WERI-Rb-1 (cell line): ENCODE measurements around the gene HES2.

Experiments
- DNase-seq: peaks from one replicate; pipeline ENCODE4 v3.0.0-alpha.2; 2020
- H3K27ac ChIP-seq: fragments of 250-450 bp; sonication (Bioruptor Pico); 2 replicates; pipeline ENCODE4 v1.5.1; 2020; ENCODE audit warnings: mild to moderate bottlenecking, moderate library complexity
- H3K27me3 ChIP-seq: fragments of 250-450 bp; sonication (Bioruptor Pico); 2 replicates; pipeline ENCODE4 v1.5.1; 2021; ENCODE audit warnings: mild to moderate bottlenecking, low read depth, moderate library complexity; ENCODE audit not compliant: insufficient read depth, severe bottlenecking
- H3K36me3 ChIP-seq: fragments of 250-450 bp; sonication (Bioruptor Pico); 2 replicates; pipeline ENCODE4 v1.5.1; 2020; ENCODE audit warnings: mild to moderate bottlenecking, moderate library complexity
- H3K4me3 ChIP-seq: 2 replicates; pipeline ENCODE4 v1.5.1; 2011; ENCODE audit warnings: low read depth, mild to moderate bottlenecking, control low read depth, low read length
- H3K9me3 ChIP-seq: fragments of 250-450 bp; sonication (Bioruptor Pico); 2 replicates; pipeline ENCODE4 v1.5.1; 2021; ENCODE audit warnings: mild to moderate bottlenecking, moderate library complexity; ENCODE audit not compliant: severe bottlenecking
- CTCF ChIP-seq: IDR thresholded peaks from 2 replicates; pipeline ENCODE4 v1.5.1; 2011; ENCODE audit warnings: low read depth, mild to moderate bottlenecking, control low read depth, inconsistent platforms, low read length

Gene HES2

GRCh38 chr1:6419397-6419803 lies 319 bp downstream of the HES2 start:
- Histone ChIP-seq H3K27me3 (no peaks in the 10 kb centered on the region), H3K4me3 (no peak overlapping the region)
- no peak for DNase-seq

GRCh38 chr1:6418668-6419396 lies 887 bp downstream of the HES2 start:
- no peaks in the 10 kb centered on the region for H3K27me3 ChIP-seq
- TF ChIP-seq CTCF = no peak
- no peak for DNase-seq
- no peaks in the 10 kb centered on the region for H3K9me3 ChIP-seq
- H3K36me3 ChIP-seq = no peaks in the 10 kb centered on the region
- H3K27ac ChIP-seq = no peak overlapping the region
- no peak overlapping the region for H3K4me3 ChIP-seq

More at GRCh38 chr1:6419397-6419803, 319 bp downstream of the HES2 start:
- no peak overlapping the region for H3K27ac ChIP-seq
- no peaks in the 10 kb centered on the region for H3K36me3 ChIP-seq
- H3K9me3 ChIP-seq = no peaks in the 10 kb centered on the region
- TF ChIP-seq CTCF = no peak

- no peak for DNase-seq
- Histone ChIP-seq H3K27ac (no peak overlapping the region), H3K4me3 (no peak overlapping the region), H3K27me3 (no peaks in the 10 kb centered on the region), H3K36me3 (no peaks in the 10 kb centered on the region), H3K9me3 (no peaks in the 10 kb centered on the region)
- TF ChIP-seq CTCF = no peak
Measured at GRCh38 chr1:6417961-6418667, 1.6 kb downstream of the HES2 start.

GRCh38 chr1:6416906-6417305 lies 2.8 kb downstream of the HES2 start:
- TF ChIP-seq CTCF = no peak
- H3K36me3 ChIP-seq = no peaks in the 10 kb centered on the region
- no peak overlapping the region for H3K27ac ChIP-seq
- no peaks in the 10 kb centered on the region for H3K9me3 ChIP-seq
- H3K4me3 ChIP-seq = no peak overlapping the region
- no peaks in the 10 kb centered on the region for H3K27me3 ChIP-seq
- DNase-seq = no peak

GRCh38 chr1:6416295-6416656 lies 3.4 kb downstream of the HES2 start:
- Histone ChIP-seq H3K36me3 (no peaks in the 10 kb centered on the region), H3K4me3 (no peak overlapping the region), H3K27me3 (no peaks in the 10 kb centered on the region), H3K27ac (no peak overlapping the region), H3K9me3 (no peaks in the 10 kb centered on the region)
- no peak for DNase-seq
- TF ChIP-seq CTCF = no peak
